DMS153 (cell line): Measurements from ENCODE around the gene PANX2.
"Not testable (repeated sequence)": the region's sequence is repeated elsewhere in the genome, so short reads cannot be mapped to it uniquely, and the experiment has no call there.

ENCODE experiments used
- DNase-seq: peaks from one replicate; lab custom pipeline; 2025; lab: John Stamatoyannopoulos, UW

Gene PANX2

GRCh38 chr22:50148166-50148500 lies 22.4 kb upstream of the PANX2 start:
- no peak for DNase-seq

GRCh38 chr22:50148991-50149721 lies 21.4 kb upstream of the PANX2 start:
- DNase-seq, result peak; percentile 85

DNA sequence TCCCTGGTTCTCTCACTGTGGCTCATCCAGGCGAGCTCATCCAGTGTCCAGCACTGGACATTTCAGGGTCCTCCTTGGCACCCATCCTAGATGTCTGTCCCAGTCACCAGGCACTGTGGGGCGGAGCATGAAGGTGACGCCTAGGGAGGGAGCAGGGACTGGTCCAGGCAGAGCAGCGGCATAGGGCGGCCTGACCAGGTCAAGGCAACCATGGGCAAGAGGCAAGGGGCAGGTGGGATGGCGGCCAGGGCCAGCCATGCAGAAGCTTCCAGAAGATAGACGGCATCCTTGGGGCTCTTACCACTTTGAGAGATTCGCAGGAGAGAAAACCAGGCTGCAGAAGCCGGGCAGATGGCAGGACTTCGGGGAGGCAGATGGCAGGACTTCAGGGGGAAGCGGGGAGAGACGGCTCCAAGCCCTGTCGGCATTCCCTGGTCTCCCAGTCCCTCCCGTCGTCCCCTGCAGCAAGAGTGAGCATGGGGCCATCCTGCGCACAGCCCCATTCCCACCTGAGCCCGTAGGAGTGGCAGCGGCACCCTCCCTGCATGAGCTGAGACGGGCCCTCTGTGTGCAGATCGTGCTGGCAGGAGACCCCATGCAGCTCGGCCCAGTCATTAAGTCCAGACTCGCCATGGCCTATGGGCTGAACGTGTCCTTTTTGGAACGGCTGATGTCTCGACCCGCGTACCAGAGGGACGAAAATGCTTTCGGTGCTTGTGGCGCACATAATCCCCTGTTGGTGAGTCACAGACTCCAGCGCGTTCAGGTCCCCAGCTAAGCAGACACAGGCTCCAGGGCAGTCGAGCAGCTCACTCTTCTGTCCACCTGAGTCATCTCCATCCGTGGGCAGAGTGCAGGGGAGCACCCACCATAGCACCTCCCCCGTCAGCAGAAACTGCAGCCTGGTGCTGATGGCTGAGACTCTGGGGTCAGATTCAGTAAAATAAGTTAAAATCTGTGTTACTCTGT lies 20.1 kb upstream of the PANX2 start:
- no peak for DNase-seq

DNA sequence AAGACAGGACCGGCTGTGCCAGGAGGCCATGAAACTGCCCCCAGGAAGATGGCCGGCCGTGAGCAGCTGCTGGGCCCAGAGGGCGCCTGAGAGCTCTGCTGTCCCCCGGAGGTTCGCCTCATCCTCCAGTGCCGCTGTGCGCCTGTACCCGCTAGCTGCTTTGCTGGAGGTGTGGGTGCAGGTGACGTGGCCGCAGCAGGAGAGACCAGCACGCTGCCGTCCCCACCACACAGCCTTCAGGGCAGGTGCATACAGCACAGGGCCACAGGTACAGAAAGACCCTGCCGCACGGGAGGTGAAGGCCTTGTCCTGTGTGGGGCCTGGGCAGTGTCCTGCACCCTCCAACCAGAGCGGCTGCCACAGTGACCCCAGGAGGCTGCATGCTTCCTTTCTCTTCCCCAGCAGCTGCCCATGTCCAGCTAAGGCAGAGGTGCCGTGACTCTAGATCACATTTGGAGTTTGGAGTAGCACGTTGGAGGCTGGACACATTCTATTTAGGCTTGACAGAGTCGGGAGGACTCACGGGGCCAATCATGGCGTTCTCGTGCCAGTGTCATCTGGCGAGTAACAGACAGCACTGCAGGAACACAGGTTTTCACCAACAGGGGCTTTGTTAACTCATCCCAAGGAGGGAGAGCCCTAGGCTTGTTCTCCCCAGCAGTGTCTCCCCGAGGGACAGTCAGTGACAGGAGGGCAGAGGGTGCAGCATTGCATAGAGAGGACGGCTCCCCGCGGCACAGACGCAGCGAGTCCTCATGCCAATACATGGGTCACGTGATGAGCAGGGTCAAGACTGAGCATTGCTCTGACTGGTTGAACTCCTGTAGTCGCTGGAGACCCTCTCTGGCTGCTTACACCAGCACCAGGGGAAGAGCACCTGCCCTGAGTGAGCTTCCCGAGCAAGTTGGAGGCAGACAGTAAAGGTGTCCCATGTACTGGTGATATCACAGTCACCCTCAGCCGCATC lies 18.7 kb upstream of the PANX2 start:
- no peak for DNase-seq

GRCh38 chr22:50153056-50153755 lies 17.3 kb upstream of the PANX2 start:
- no peak for DNase-seq

- no peak for DNase-seq
Measured at GRCh38 chr22:50153756-50154140, 16.8 kb upstream of the PANX2 start.

DNA sequence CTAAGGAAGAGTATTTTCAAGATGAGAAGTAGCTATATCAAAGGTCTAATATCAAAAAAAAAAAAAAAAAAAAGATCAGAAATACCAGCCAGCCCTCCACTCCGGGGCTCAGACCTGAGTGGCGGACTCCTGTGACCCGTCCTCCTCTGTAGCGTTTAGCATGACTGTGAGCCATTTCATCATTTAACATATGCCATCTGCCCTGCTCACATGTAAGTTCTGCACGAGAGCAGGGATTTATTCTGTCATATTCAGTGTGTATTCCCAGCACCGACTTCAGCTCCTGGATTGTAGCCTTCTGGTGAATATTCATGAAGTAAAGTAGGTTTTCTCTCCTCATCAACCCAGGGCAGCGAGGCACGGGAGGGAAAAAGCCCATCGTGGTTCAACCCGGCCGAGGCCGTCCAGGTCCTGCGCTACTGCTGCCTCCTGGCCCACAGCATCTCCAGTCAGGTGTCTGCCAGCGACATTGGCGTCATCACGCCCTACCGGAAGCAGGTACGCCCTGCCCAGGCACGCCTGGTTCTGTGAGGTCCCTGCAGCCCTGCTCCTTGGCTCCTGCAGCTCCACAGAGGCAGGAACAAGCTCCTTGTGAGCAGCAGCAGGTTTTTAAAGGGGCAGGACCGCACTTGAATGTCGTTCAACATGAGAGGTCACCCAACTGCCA lies 12.7 kb upstream of the PANX2 start:
- no peak for DNase-seq

GRCh38 chr22:50160947-50161346 lies 9.6 kb upstream of the PANX2 start:
- DNase-seq, result no peak

- DNase-seq, result no peak
Measured at GRCh38 chr22:50161508-50162390, 8.8 kb upstream of the PANX2 start.

- no peak for DNase-seq
Measured at GRCh38 chr22:50162391-50162956, 8.1 kb upstream of the PANX2 start.

DNA sequence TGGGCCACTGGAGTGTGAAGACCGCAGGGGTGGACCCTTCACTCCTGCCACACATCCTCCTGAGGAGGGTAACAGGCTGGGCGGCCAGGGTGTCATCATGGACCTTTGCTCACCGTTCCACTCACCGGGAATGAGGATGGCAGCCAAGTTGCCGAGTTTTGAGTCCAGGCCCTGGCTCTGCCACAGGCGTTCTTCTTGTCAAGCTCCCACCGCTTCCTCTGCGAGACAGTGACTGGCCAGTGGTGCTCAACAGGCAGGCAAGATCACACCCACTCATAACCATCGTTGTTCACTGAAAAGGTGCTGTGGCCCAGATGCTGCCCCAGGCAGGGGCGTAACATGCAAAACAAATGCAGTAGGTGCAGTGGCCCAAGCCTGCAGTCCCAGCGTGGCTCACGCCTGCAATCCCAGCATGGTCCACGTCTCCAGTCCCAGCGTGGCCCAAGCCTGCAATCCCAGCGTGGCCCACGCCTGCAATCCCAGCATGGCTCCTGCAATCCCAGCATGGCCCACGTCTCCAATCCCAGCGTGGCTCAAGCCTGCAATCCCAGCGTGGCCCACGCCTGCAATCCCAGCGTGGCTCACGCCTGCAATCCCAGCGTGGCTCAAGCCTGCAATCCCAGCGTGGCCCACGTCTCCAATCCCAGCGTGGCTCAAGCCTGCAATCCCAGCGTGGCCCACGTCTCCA lies 5.0 kb upstream of the PANX2 start:
- no peak for DNase-seq

GRCh38 chr22:50167689-50168489 lies 2.6 kb upstream of the PANX2 start:
- DNase-seq, result no peak

GRCh38 chr22:50168490-50169180 lies 1.9 kb upstream of the PANX2 start:
- DNase-seq, result not testable (repeated sequence)

DNA sequence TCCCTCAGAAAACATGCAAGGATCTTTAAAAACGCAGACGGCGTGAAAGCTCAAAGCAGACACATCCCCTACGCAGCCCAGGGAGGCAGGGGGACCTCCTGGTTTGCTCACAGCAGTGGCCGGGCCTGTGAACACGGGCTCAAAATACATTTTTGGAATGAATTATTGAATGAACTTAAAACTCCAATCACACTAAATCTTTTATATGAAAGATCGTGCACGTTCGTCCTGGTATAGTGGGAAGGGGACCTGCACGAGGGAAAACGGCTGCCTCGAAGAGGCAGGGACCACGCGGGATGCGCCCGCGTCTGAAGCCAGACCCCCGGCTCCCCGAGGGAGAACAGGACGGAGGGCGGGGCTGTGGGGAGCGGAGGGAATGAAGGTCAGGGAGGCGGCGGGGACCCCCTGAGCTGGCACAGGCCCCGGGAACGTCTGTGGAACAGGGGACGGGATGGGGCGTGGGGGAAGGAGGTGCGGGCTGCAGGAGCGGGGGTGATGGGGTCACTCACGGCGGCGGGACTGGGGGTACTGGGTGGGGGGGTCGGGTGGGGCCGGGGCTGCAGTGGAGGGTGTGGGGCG lies 1.3 kb upstream of the PANX2 start:
- no peak for DNase-seq

- no peak for DNase-seq
Measured at GRCh38 chr22:50169774-50170341, 673 bp upstream of the PANX2 start.

- DNase-seq, result no peak
Measured at GRCh38 chr22:50171319-50171964, 911 bp downstream of the PANX2 start.
